H9 (cell line): ENCODE data around the gene KCNN3. TPM values are rescaled to one million over a fixed set of nuclear protein-coding genes. Genes with fewer than 3 reads are reported as not detected.

ENCODE experiments used
- DNase-seq: peaks from one replicate; pipeline ENCODE4 v3.0.0-alpha.2; 2017
- H2AFZ ChIP-seq: one replicate; pipeline ENCODE4 v1.6.1; 2013; ENCODE audit warnings: mild to moderate bottlenecking, low read length, control low read depth, moderate library complexity
- H2AK5ac ChIP-seq: 2 replicates; pipeline ENCODE4 v1.6.1; 2013; ENCODE audit warnings: low read length, control low read depth, mixed read lengths; ENCODE audit not compliant: insufficient read length
- H2BK120ac ChIP-seq: one replicate; pipeline ENCODE4 v1.6.1; 2013; ENCODE audit warnings: low read depth, mild to moderate bottlenecking, low read length, control low read depth, inconsistent platforms; ENCODE audit not compliant: poor library complexity, severe bottlenecking
- H2BK12ac ChIP-seq: 2 replicates; pipeline ENCODE4 v1.6.1; 2013; ENCODE audit warnings: low read length, control low read depth, mixed read lengths, low read depth; ENCODE audit not compliant: insufficient read length
- H2BK15ac ChIP-seq: 2 replicates; pipeline ENCODE4 v1.6.1; 2013; ENCODE audit warnings: low read depth, low read length, control low read depth
- H2BK20ac ChIP-seq: one replicate; pipeline ENCODE4 v1.6.1; 2013; ENCODE audit warnings: low read depth, mild to moderate bottlenecking, low read length, control low read depth, inconsistent platforms; ENCODE audit not compliant: poor library complexity, severe bottlenecking
- H2BK5ac ChIP-seq: 2 replicates; pipeline ENCODE4 v1.6.1; 2013; ENCODE audit warnings: low read length, control low read depth, mixed read lengths; ENCODE audit not compliant: insufficient read length
- H3K14ac ChIP-seq: 2 replicates; pipeline ENCODE4 v1.6.1; 2013; ENCODE audit warnings: low read length, control low read depth; ENCODE audit not compliant: insufficient read depth
- H3K18ac ChIP-seq: 2 replicates; pipeline ENCODE4 v1.6.1; 2013; ENCODE audit warnings: low read depth, mild to moderate bottlenecking, mixed read lengths, low read length, control low read depth; ENCODE audit not compliant: insufficient read length
- H3K23ac ChIP-seq: 2 replicates; pipeline ENCODE4 v1.6.1; 2013; ENCODE audit warnings: low read length, control low read depth, mixed read lengths, low read depth; ENCODE audit not compliant: insufficient read length
- H3K23me2 ChIP-seq: 2 replicates; pipeline ENCODE4 v1.6.1; 2013; ENCODE audit warnings: low read depth, mild to moderate bottlenecking, mixed read lengths, low read length, control low read depth; ENCODE audit not compliant: insufficient read length, poor library complexity, severe bottlenecking
- H3K27ac ChIP-seq: 2 replicates; pipeline ENCODE4 v1.5.1; 2013; ENCODE audit warnings: low read length, control low read depth, mixed read lengths, low read depth; ENCODE audit not compliant: insufficient read length
- H3K27me3 ChIP-seq: 2 replicates; pipeline ENCODE4 v1.6.1; 2013; ENCODE audit warnings: low read length, control low read depth, inconsistent platforms; ENCODE audit not compliant: insufficient read depth
- H3K4ac ChIP-seq: 2 replicates; pipeline ENCODE4 v1.6.1; 2013; ENCODE audit warnings: low read depth, mild to moderate bottlenecking, control low read depth, inconsistent platforms, low read length, moderate library complexity
- H3K4me1 ChIP-seq: 2 replicates; pipeline ENCODE4 v1.6.1; 2013; ENCODE audit warnings: low read length, control low read depth, inconsistent platforms; ENCODE audit not compliant: insufficient read depth
- H3K4me2 ChIP-seq: 2 replicates; pipeline ENCODE4 v1.6.1; 2013; ENCODE audit warnings: low read length, control low read depth, mixed read lengths; ENCODE audit not compliant: insufficient read length, insufficient read depth
- H3K56ac ChIP-seq: 2 replicates; pipeline ENCODE4 v1.6.1; 2013; ENCODE audit warnings: low read depth, mild to moderate bottlenecking, mixed read lengths, low read length, control low read depth; ENCODE audit not compliant: insufficient read length
- H3K79me1 ChIP-seq: 2 replicates; pipeline ENCODE4 v1.6.1; 2013; ENCODE audit warnings: low read depth, mild to moderate bottlenecking, moderate library complexity, low read length, control low read depth, inconsistent platforms; ENCODE audit not compliant: insufficient read depth, poor library complexity, severe bottlenecking
- H3K79me2 ChIP-seq: 2 replicates; pipeline ENCODE4 v1.6.1; 2013; ENCODE audit warnings: low read length, control low read depth, inconsistent platforms; ENCODE audit not compliant: insufficient read depth
- H3K9ac ChIP-seq: 2 replicates; pipeline ENCODE4 v1.6.1; 2013; ENCODE audit warnings: low read length, control low read depth, mixed read lengths; ENCODE audit not compliant: insufficient read length; ENCODE audit errors: extremely low read depth
- H3K9me3 ChIP-seq: one replicate; pipeline ENCODE4 v1.6.1; 2013; ENCODE audit warnings: low read depth, low read length, inconsistent platforms; ENCODE audit not compliant: control insufficient read depth
- H3T11ph ChIP-seq: one replicate; pipeline ENCODE4 v1.6.1; 2013; ENCODE audit warnings: mild to moderate bottlenecking, low read length, control low read depth, inconsistent platforms
- H4K20me1 ChIP-seq: one replicate; pipeline ENCODE4 v1.6.1; 2013; ENCODE audit not compliant: control insufficient read depth, insufficient read length, insufficient read depth
- H4K5ac ChIP-seq: 2 replicates; pipeline ENCODE4 v1.6.1; 2013; ENCODE audit warnings: low read depth, mild to moderate bottlenecking, mixed read lengths, low read length, control low read depth; ENCODE audit not compliant: insufficient read length
- H4K8ac ChIP-seq: replicated peaks from 2 replicates; pipeline ENCODE4 v1.6.1; 2013; ENCODE audit warnings: low read length, control low read depth, mixed read lengths, low read depth; ENCODE audit not compliant: insufficient read length
- H4K91ac ChIP-seq: 2 replicates; pipeline ENCODE4 v1.6.1; 2013; ENCODE audit warnings: low read depth, mild to moderate bottlenecking, moderate library complexity, mixed read lengths, low read length, control low read depth; ENCODE audit not compliant: insufficient read length
- H3K27ac Mint-ChIP-seq, 3 experiments: 2 replicates in 2 of 3; 3 replicates in 1 of 3; pipeline ENCODE4 v1.8.0; 2020 to 2021; ENCODE audit warnings: mixed read lengths in 3 of 3, mild to moderate bottlenecking in 1 of 3, moderate library complexity in 1 of 3
- H3K27me3 Mint-ChIP-seq: 2 replicates; pipeline ENCODE4 v1.8.0; 2021; ENCODE audit warnings: low read depth, mild to moderate bottlenecking, moderate library complexity, mixed read lengths
- H3K36me3 Mint-ChIP-seq, 3 experiments: 2 replicates in 2 of 3; 3 replicates in 1 of 3; pipeline ENCODE4 v1.8.0; 2020 to 2021; ENCODE audit warnings: low read depth in 3 of 3, mixed read lengths in 3 of 3; ENCODE audit not compliant: insufficient read depth in 1 of 3
- H3K4me1 Mint-ChIP-seq, 2 experiments: 2 replicates each; pipeline ENCODE4 v1.8.0; 2020; ENCODE audit warnings: mixed read lengths in 2 of 2
- H3K4me3 Mint-ChIP-seq, 2 experiments: 2 replicates in 1 of 2; 3 replicates in 1 of 2; pipeline ENCODE4 v1.8.0; 2020 to 2021; ENCODE audit warnings: mild to moderate bottlenecking in 2 of 2, mixed read lengths in 2 of 2, moderate library complexity in 1 of 2
- H3K9me3 Mint-ChIP-seq, 2 experiments: 2 replicates in 1 of 2; 3 replicates in 1 of 2; pipeline ENCODE4 v1.8.0; 2020; ENCODE audit warnings: mild to moderate bottlenecking in 2 of 2, mixed read lengths in 2 of 2, moderate library complexity in 1 of 2
- CTCF ChIP-seq: fragments of 200-600 bp; sonication (generic); conservative IDR thresholded peaks from 3 replicates; pipeline ENCODE4 v1.8.0; 2021; ENCODE audit warnings: antibody characterized with exemption, mild to moderate bottlenecking
- WGBS: extraction: QIAGEN DNeasy Blood & Tissue Kit; methylation state at CpG from one replicate; pipeline ENCODE4 v1.1.7; 2013; ENCODE audit warnings: missing lambda C conversion rate, low lambda C conversion rate, mixed read lengths; ENCODE audit not compliant: insufficient read length; ENCODE audit errors: extremely low coverage; 5-methylcytosine and 5-hydroxymethylcytosine counted together
- total RNA-seq: library from RNA; stranded (reverse); gene quantifications from 2 replicates; pipeline ENCODE4 v1.2.1, GENCODE V29; 2021

The KCNN3 gene
- total RNA-seq, 1 experiment from 2014 or later, result 0.83 TPM

DNA sequence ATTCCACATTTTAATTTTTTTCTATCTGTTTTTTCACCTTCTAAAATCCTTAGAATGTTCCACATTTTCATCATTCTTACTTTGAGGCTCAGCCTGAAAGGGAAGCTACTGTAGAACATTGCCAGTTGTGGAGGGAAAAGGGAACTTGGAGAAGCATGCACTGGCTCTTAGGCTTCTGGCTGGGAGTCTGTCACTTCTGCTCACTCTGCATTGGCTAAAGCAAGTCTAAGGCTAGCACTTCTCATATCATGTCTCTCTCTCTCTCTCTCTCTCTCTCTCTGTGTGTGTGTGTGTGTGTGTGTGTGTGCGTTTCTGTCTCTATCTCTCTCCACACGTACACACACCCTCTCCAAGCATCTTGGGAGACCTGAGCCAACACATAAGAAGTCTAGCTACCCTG is 212.5 kb downstream of the KCNN3 start:
- Histone ChIP-seq H3T11ph (no peak overlapping the region), H2BK12ac (no peak overlapping the region), H3K4me1 (no peaks in the 10 kb centered on the region), H2BK20ac (no peak overlapping the region), H2BK120ac (no peak overlapping the region), H3K79me1 (no peaks in the 10 kb centered on the region), H4K20me1 (no peaks in the 10 kb centered on the region), H3K4ac (no peak overlapping the region), H3K9me3 (no peaks in the 10 kb centered on the region), H2AK5ac (no peak overlapping the region), H2BK5ac (no peak overlapping the region), H2AFZ (no peak overlapping the region), H4K8ac (no peak overlapping the region), H3K23ac (no peak overlapping the region), H3K14ac (no peak overlapping the region), H3K4me2 (no peak overlapping the region), H3K9ac (no peak overlapping the region), H3K27ac (no peak overlapping the region), H4K91ac (no peak overlapping the region), H3K18ac (no peak overlapping the region), H3K23me2 (no peaks in the 10 kb centered on the region), H2BK15ac (no peak overlapping the region), H3K27me3 (no peaks in the 10 kb centered on the region), H3K56ac (no peak overlapping the region), H4K5ac (no peak overlapping the region), H3K79me2 (no peaks in the 10 kb centered on the region)
- WGBS, result no CpG with 5 or more reads among the region's 2 CpGs
- H3K27me3 Mint-ChIP-seq, result no peaks in the 10 kb centered on the region; the same call in 1 of the 2 replicates
- no peaks in the 10 kb centered on the region for H3K36me3 Mint-ChIP-seq
- H3K9me3 Mint-ChIP-seq, result no peaks in the 10 kb centered on the region
- TF ChIP-seq CTCF, result no peak
- DNase-seq, result no peak
- no peak overlapping the region for H3K27ac Mint-ChIP-seq
- H3K4me3 Mint-ChIP-seq, result no peak overlapping the region
- H3K4me1 Mint-ChIP-seq, result peaks cover 9 to 10% of the 10 kb centered on the region in 2 experiments
